Duodenal mucosa (tissue), 2 donors: ENCODE measurements around the gene RUNX1.
A peak's percentile ranks its signal among the peaks of the same experiment; 100 is the strongest.

Experiments
- H3K27ac ChIP-seq: one replicate; pipeline ENCODE4 v1.7.0; 2013; ENCODE audit warnings: low read depth, low read length
- H3K27me3 ChIP-seq, 2 donors: one replicate each; pipeline ENCODE4 v1.7.0; 2013; ENCODE audit warnings: low read length in 2 of 2, control low read depth in 1 of 2; ENCODE audit not compliant: insufficient read depth in 2 of 2, control insufficient read depth in 1 of 2
- H3K36me3 ChIP-seq, 2 donors: one replicate each; pipeline ENCODE4 v1.7.0; 2013; ENCODE audit warnings: low read length in 2 of 2, control low read depth in 1 of 2; ENCODE audit not compliant: insufficient read depth in 2 of 2, control insufficient read depth in 1 of 2
- H3K4me1 ChIP-seq, 2 donors: one replicate each; pipeline ENCODE4 v1.7.0; 2013; ENCODE audit warnings: low read length in 2 of 2, control low read depth in 1 of 2; ENCODE audit not compliant: insufficient read depth in 2 of 2, control insufficient read depth in 1 of 2
- H3K4me3 ChIP-seq, 2 donors: one replicate each; pipeline ENCODE4 v1.7.0; 2013; ENCODE audit warnings: low read length in 2 of 2, low read depth in 1 of 2
- H3K9ac ChIP-seq, 2 donors: one replicate each; pipeline ENCODE4 v1.7.0; 2013; ENCODE audit warnings: low read length in 2 of 2, low read depth in 1 of 2
- H3K9me3 ChIP-seq, 2 donors: one replicate each; pipeline ENCODE4 v1.7.0; 2013; ENCODE audit warnings: low read length in 2 of 2, control low read depth in 1 of 2; ENCODE audit not compliant: control insufficient read depth in 1 of 2

RUNX1 gene

GRCh38 chr21:35048706-35049617 is at the start of gene RUNX1:
Gene RUNX1 (minus strand): TSS chr21:35049302.
- Histone ChIP-seq H3K27ac (peak within 1 kb of the TSS; percentile 46), H3K4me3 (peak within 1 kb of the TSS; percentile 53 to 56), H3K9me3 (no peaks in the 10 kb centered on the region), H3K36me3 (no peaks in the 10 kb centered on the region), H3K27me3 (peaks cover 0 to 3% of the 10 kb centered on the region in 2 donors), H3K4me1 (peaks cover 39 to 52% of the 10 kb centered on the region in 2 donors), H3K9ac (peak within 1 kb of the TSS; percentile 12 to 62)

GRCh38 chr21:35097525-35097924 is 48.4 kb upstream of the RUNX1 start:
- Histone ChIP-seq H3K36me3 (no peaks in the 10 kb centered on the region), H3K4me3 (no peak overlapping the region), H3K9me3 (no peaks in the 10 kb centered on the region), H3K27me3 (no peaks in the 10 kb centered on the region), H3K27ac (no peak overlapping the region), H3K4me1 (peaks cover 0 to 14% of the 10 kb centered on the region in 2 donors), H3K9ac (no peak overlapping the region)

GRCh38 chr21:35096959-35097358 is 47.9 kb upstream of the RUNX1 start:
- no peaks in the 10 kb centered on the region for H3K9me3 ChIP-seq
- no peak overlapping the region for H3K27ac ChIP-seq
- no peak overlapping the region for H3K9ac ChIP-seq
- no peaks in the 10 kb centered on the region for H3K27me3 ChIP-seq
- H3K4me3 ChIP-seq: no peak overlapping the region
- H3K4me1 ChIP-seq: peaks cover 0 to 11% of the 10 kb centered on the region in 2 donors
- no peaks in the 10 kb centered on the region for H3K36me3 ChIP-seq

- Histone ChIP-seq H3K27ac (no peak overlapping the region), H3K27me3 (no peaks in the 10 kb centered on the region), H3K9ac (no peak overlapping the region), H3K9me3 (no peaks in the 10 kb centered on the region), H3K36me3 (no peaks in the 10 kb centered on the region), H3K4me3 (no peak overlapping the region), H3K4me1 (peaks cover 0 to 3% of the 10 kb centered on the region in 2 donors)
Observed at GRCh38 chr21:35095859-35096291, 46.8 kb upstream of the RUNX1 start.

GRCh38 chr21:35093514-35093913 is 44.4 kb upstream of the RUNX1 start:
- Histone ChIP-seq H3K27me3 (peaks cover 0 to 3% of the 10 kb centered on the region in 2 donors), H3K36me3 (no peaks in the 10 kb centered on the region), H3K4me1 (no peaks in the 10 kb centered on the region), H3K27ac (no peak overlapping the region), H3K9ac (no peak overlapping the region), H3K4me3 (no peak overlapping the region), H3K9me3 (no peaks in the 10 kb centered on the region)

GRCh38 chr21:35091496-35091895 is 42.4 kb upstream of the RUNX1 start:
- peaks cover 0 to 3% of the 10 kb centered on the region in 2 donors for H3K27me3 ChIP-seq
- H3K27ac ChIP-seq: no peak overlapping the region
- no peak overlapping the region for H3K4me3 ChIP-seq
- no peaks in the 10 kb centered on the region for H3K4me1 ChIP-seq
- no peak overlapping the region for H3K9ac ChIP-seq
- H3K9me3 ChIP-seq: no peaks in the 10 kb centered on the region
- H3K36me3 ChIP-seq: no peaks in the 10 kb centered on the region

- Histone ChIP-seq H3K4me3 (no peak overlapping the region), H3K36me3 (no peaks in the 10 kb centered on the region), H3K4me1 (no peaks in the 10 kb centered on the region), H3K9me3 (no peaks in the 10 kb centered on the region), H3K27ac (no peak overlapping the region), H3K27me3 (peaks cover 0 to 3% of the 10 kb centered on the region in 2 donors), H3K9ac (no peak overlapping the region)
Observed at GRCh38 chr21:35090403-35090802, 41.3 kb upstream of the RUNX1 start.

- H3K27ac ChIP-seq: no peak overlapping the region
- H3K27me3 ChIP-seq: peaks cover 0 to 3% of the 10 kb centered on the region in 2 donors
- no peak overlapping the region for H3K4me3 ChIP-seq
- no peak overlapping the region for H3K9ac ChIP-seq
- no peaks in the 10 kb centered on the region for H3K36me3 ChIP-seq
- no peaks in the 10 kb centered on the region for H3K9me3 ChIP-seq
- no peaks in the 10 kb centered on the region for H3K4me1 ChIP-seq
Observed at GRCh38 chr21:35088319-35088771, 39.2 kb upstream of the RUNX1 start.

GRCh38 chr21:35086357-35086756 is 37.3 kb upstream of the RUNX1 start:
- peaks cover 0 to 3% of the 10 kb centered on the region in 2 donors for H3K27me3 ChIP-seq
- H3K9me3 ChIP-seq: no peaks in the 10 kb centered on the region
- H3K36me3 ChIP-seq: no peaks in the 10 kb centered on the region
- no peaks in the 10 kb centered on the region for H3K4me1 ChIP-seq
- no peak overlapping the region for H3K27ac ChIP-seq
- H3K4me3 ChIP-seq: no peak overlapping the region
- H3K9ac ChIP-seq: no peak overlapping the region

- Histone ChIP-seq H3K9ac (no peak overlapping the region), H3K27me3 (no peaks in the 10 kb centered on the region), H3K4me3 (no peak overlapping the region), H3K9me3 (no peaks in the 10 kb centered on the region), H3K27ac (no peak overlapping the region), H3K36me3 (no peaks in the 10 kb centered on the region), H3K4me1 (no peaks in the 10 kb centered on the region)
Observed at GRCh38 chr21:35084869-35085268, 35.8 kb upstream of the RUNX1 start.
